Vagina (tissue), 2 donors: ENCODE results near the gene ZER1. TPM values are rescaled to one million over a fixed set of nuclear protein-coding genes. Genes with fewer than 3 reads are reported as not detected.

ENCODE experiments used
- DNase-seq, 2 donors: peaks; one replicate each; pipeline ENCODE4 v3.0.0-alpha.2; 2017; ENCODE audit errors: extremely low spot score in 2 of 2
- H3K27ac ChIP-seq: fragments of 200-600 bp; sonication (generic); one replicate; pipeline ENCODE4 v1.5.1; 2019
- H3K27me3 ChIP-seq: fragments of 200-600 bp; sonication (generic); one replicate; pipeline ENCODE4 v1.5.1; 2019
- H3K36me3 ChIP-seq, 2 donors: fragments of 200-600 bp; sonication (generic); one replicate each; pipeline ENCODE4 v1.5.1; 2017 to 2019
- H3K4me1 ChIP-seq: fragments of 200-600 bp; sonication (generic); one replicate; pipeline ENCODE4 v1.5.1; 2019
- H3K4me3 ChIP-seq, 2 donors: fragments of 200-600 bp; sonication (generic); 1 replicate in 1 of 2; 2 replicates in 1 of 2; pipeline ENCODE4 v1.5.1; 2016 to 2019
- H3K9me3 ChIP-seq: fragments of 200-600 bp; sonication (generic); one replicate; pipeline ENCODE4 v1.5.1; 2019
- CTCF ChIP-seq, 3 experiments: fragments of 450-650 bp in 2 of 3; fragments of 200-600 bp in 1 of 3; sonication (generic) in 1 of 3; IDR thresholded peaks; one replicate each; pipeline ENCODE4 v1.5.1; 2017 to 2019; ENCODE audit warnings: antibody characterized with exemption in 3 of 3, mild to moderate bottlenecking in 2 of 3, moderate library complexity in 2 of 3
- POLR2A ChIP-seq, 2 donors: fragments of 450-650 bp; IDR thresholded peaks; one replicate each; pipeline ENCODE4 v1.6.1; 2017; ENCODE audit warnings: antibody characterized with exemption in 2 of 2, mild to moderate bottlenecking in 2 of 2, moderate library complexity in 2 of 2
- POLR2AphosphoS5 ChIP-seq, 2 donors: sonication (generic); formaldehyde crosslinking; IDR thresholded peaks; one replicate each; pipeline ENCODE4 v1.9.0; 2017; ENCODE audit warnings: antibody characterized with exemption in 2 of 2, mild to moderate bottlenecking in 2 of 2, low read depth in 1 of 2; ENCODE audit not compliant: insufficient read depth in 1 of 2
- intact Hi-C: fragments of 100-400 bp; cut with DNase I; formaldehyde crosslinking; loops from one replicate; pipeline ENCODE4 v1.15.1; 2023
- total RNA-seq: library from RNA; depleted of rRNA; stranded (reverse); fragments of >200 nt; gene quantifications from one replicate; pipeline ENCODE4 v1.2.3, GENCODE V29; 2016

ZER1 gene
- total RNA-seq, 1 donor from 2014 or later = 54.8 TPM

DNA sequence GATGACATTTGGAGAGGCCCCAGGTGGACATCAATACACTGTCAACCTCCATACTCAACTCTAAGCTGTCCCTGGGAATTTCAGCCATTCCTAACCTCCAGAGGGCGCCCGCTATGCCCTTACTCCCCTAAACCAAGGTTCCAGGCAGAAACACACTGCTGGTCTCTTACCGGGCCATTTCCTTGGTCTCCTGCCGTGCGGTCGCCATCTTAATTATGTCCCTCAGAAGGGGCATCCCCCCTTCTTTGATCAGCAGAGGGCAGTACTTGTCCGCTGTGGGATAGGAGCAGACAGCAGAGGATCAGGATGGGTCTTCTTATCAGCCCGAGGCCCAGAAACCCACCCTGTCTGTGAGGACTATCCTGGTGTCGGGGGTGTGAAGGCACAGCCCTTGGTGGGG lies 38.5 kb downstream of the ZER1 start:
- Histone ChIP-seq H3K27ac (no peak overlapping the region), H3K36me3 (peaks cover 0 to 40% of the 10 kb centered on the region in 2 donors)
- intact Hi-C loops = no loop called here

GRCh38 chr9:128732576-128732975 lies 39.2 kb downstream of the ZER1 start:
- TF ChIP-seq POLR2AphosphoS5 (IDR thresholded peaks at IDR 0.05; ENCODE audit: insufficient read depth in 1 of 2, low read depth in 1 of 2) (no peak), CTCF (IDR thresholded peaks at IDR 0.05) (no peak), POLR2A (IDR thresholded peaks at IDR 0.05) (no peak)
- DNase-seq = no peak
- Histone ChIP-seq H3K9me3 (no peaks in the 10 kb centered on the region), H3K36me3 (peaks cover 0 to 40% of the 10 kb centered on the region in 2 donors), H3K4me1 (no peaks in the 10 kb centered on the region), H3K27me3 (no peaks in the 10 kb centered on the region), H3K4me3 (no peak overlapping the region), H3K27ac (no peak overlapping the region)
- intact Hi-C loops = no loop called here

More for the DNA sequence above, 38.5 kb downstream of the ZER1 start:
- H3K27me3 ChIP-seq = no peaks in the 10 kb centered on the region
- DNase-seq = no peak
- TF ChIP-seq CTCF (IDR thresholded peaks at IDR 0.05) = peak in 1 of 3 experiments; percentile 38
- no peak for TF ChIP-seq POLR2A (IDR thresholded peaks at IDR 0.05)
- TF ChIP-seq POLR2AphosphoS5 (IDR thresholded peaks at IDR 0.05; ENCODE audit: insufficient read depth in 1 of 2, low read depth in 1 of 2) = no peak
- no peaks in the 10 kb centered on the region for H3K9me3 ChIP-seq
- no peak overlapping the region for H3K4me3 ChIP-seq
- no peaks in the 10 kb centered on the region for H3K4me1 ChIP-seq

GRCh38 chr9:128731691-128732090 lies 40.0 kb downstream of the ZER1 start:
- Histone ChIP-seq H3K27ac (no peak overlapping the region), H3K4me3 (no peak overlapping the region), H3K36me3 (peaks cover 0 to 34% of the 10 kb centered on the region in 2 donors), H3K27me3 (no peaks in the 10 kb centered on the region), H3K9me3 (no peaks in the 10 kb centered on the region), H3K4me1 (no peaks in the 10 kb centered on the region)
- TF ChIP-seq CTCF (IDR thresholded peaks at IDR 0.05) = no peak
- TF ChIP-seq POLR2AphosphoS5 (IDR thresholded peaks at IDR 0.05; ENCODE audit: insufficient read depth in 1 of 2, low read depth in 1 of 2) = no peak
- no peak for TF ChIP-seq POLR2A (IDR thresholded peaks at IDR 0.05)
- intact Hi-C loops = no loop called here
- DNase-seq = no peak

DNA sequence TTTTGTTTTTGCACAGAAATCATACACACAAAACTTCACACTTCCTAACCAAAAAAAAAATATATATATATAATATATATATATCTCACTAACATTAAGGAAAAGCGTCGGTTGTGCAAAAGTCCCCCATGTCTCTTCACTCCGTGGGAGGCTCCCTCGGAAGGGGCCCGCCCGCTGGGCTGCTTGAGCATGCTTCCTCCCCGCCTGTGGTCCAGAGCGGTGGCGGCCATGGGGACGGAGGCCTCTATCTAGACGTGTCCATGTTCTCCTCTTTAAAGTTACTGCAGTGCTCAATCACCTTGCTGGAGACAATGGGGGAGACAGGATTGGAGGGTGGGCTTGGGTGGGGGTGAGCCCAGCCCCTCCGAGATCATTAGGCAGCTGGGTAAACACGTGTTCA lies 40.6 kb downstream of the ZER1 start:
- H3K27me3 ChIP-seq = no peaks in the 10 kb centered on the region

More for the DNA sequence above, 40.6 kb downstream of the ZER1 start:
- TF ChIP-seq POLR2AphosphoS5 (IDR thresholded peaks at IDR 0.05; ENCODE audit: insufficient read depth in 1 of 2, low read depth in 1 of 2) (no peak), CTCF (IDR thresholded peaks at IDR 0.05) (no peak), POLR2A (IDR thresholded peaks at IDR 0.05) (no peak)
- Histone ChIP-seq H3K4me1 (no peaks in the 10 kb centered on the region), H3K4me3 (no peak overlapping the region), H3K36me3 (peaks cover 0 to 33% of the 10 kb centered on the region in 2 donors), H3K27ac (no peak overlapping the region), H3K9me3 (no peaks in the 10 kb centered on the region)
- DNase-seq = no peak
- intact Hi-C loops = no loop called here
